ENCODE measurements around the gene SCG5. TPM values are rescaled to one million over a fixed set of nuclear protein-coding genes. Genes with fewer than 3 reads are reported as not detected.

SCG5 gene
- total and polyA plus RNA-seq, 4 donors: 2.9 to 13.4 (median 10.1) TPM

GRCh38 chr15:32692286-32692685 lies 50.8 kb downstream of the SCG5 start:
- peaks cover 2 to 17% (median 3%) of the 10 kb centered on the region in 4 donors for H3K4me1 ChIP-seq (ENCODE audit: control insufficient read depth in 4 of 4, insufficient read depth in 4 of 4, low read length in 3 of 4)
- no peak for DNase-seq (ENCODE audit: low spot score)
- H3K27ac ChIP-seq (ENCODE audit: low read depth in 1 of 2, low read length in 2 of 2): no peak overlapping the region
- H3K9ac ChIP-seq (ENCODE audit: low read depth in 1 of 2, low read length in 2 of 2): no peak overlapping the region
- H3K9me3 ChIP-seq (ENCODE audit: control insufficient read depth in 4 of 4, low read length in 3 of 4): no peaks in the 10 kb centered on the region
- no peaks in the 10 kb centered on the region for H3K27me3 ChIP-seq (ENCODE audit: control insufficient read depth in 4 of 4, insufficient read depth in 4 of 4, low read length in 3 of 4)
- H3K4me3 ChIP-seq (ENCODE audit: low read depth in 1 of 3, low read length in 3 of 3): no peak overlapping the region
- H3K36me3 ChIP-seq (ENCODE audit: control insufficient read depth in 4 of 4, insufficient read depth in 3 of 4, low read depth in 1 of 4, low read length in 3 of 4): no peaks in the 10 kb centered on the region
- whole genome bisulfite sequencing: 87% methylated on average over 2 of the region's 2 CpGs
- TF ChIP-seq TAF1 (conservative IDR thresholded peaks at IDR 0.05) (no peak), RXRA (IDR thresholded peaks at IDR 0.05) (no peak), GABPA (IDR thresholded peaks at IDR 0.05 in 1 of 2, conservative IDR thresholded peaks at IDR 0.05 in 1 of 2) (no peak), NR2F2 (IDR thresholded peaks at IDR 0.05) (no peak), ZBTB33 (IDR thresholded peaks at IDR 0.05) (no peak), HNF4A (conservative IDR thresholded peaks at IDR 0.05) (no peak), FOXA1 (IDR thresholded peaks at IDR 0.05) (no peak)

- TF ChIP-seq REST (IDR thresholded peaks at IDR 0.05) (no peak), NR2F2 (IDR thresholded peaks at IDR 0.05) (no peak), HNF4G (IDR thresholded peaks at IDR 0.05) (no peak), FOXA1 (IDR thresholded peaks at IDR 0.05) (no peak), RAD21 (IDR thresholded peaks at IDR 0.05) (no peak), GABPA (IDR thresholded peaks at IDR 0.05 in 1 of 2, conservative IDR thresholded peaks at IDR 0.05 in 1 of 2) (no peak), ATF3 (IDR thresholded peaks at IDR 0.05) (no peak), FOXA2 (IDR thresholded peaks at IDR 0.05) (no peak), YY1 (IDR thresholded peaks at IDR 0.05) (peak; percentile 17), SP1 (IDR thresholded peaks at IDR 0.05) (no peak), CTCF (IDR thresholded peaks at IDR 0.05; ENCODE audit: low read depth, low read length, missing input control) (no peak), ZBTB33 (IDR thresholded peaks at IDR 0.05) (no peak), EGR1 (IDR thresholded peaks at IDR 0.05; ENCODE audit: low read depth in 2 of 2) (no peak), HNF4A (conservative IDR thresholded peaks at IDR 0.05) (peak in 1 of 2 donors; percentile 5), JUND (IDR thresholded peaks at IDR 0.05) (no peak)
- no peak overlapping the region for H3K9ac ChIP-seq (ENCODE audit: low read depth in 1 of 2, low read length in 2 of 2)
- H3K4me3 ChIP-seq (ENCODE audit: low read depth in 1 of 3, low read length in 3 of 3): no peak overlapping the region
- DNase-seq (ENCODE audit: low spot score): no peak
- no peaks in the 10 kb centered on the region for H3K36me3 ChIP-seq (ENCODE audit: control insufficient read depth in 4 of 4, insufficient read depth in 3 of 4, low read depth in 1 of 4, low read length in 3 of 4)
- peaks cover 0 to 10% (median 0%) of the 10 kb centered on the region in 4 donors for H3K4me1 ChIP-seq (ENCODE audit: control insufficient read depth in 4 of 4, insufficient read depth in 4 of 4, low read length in 3 of 4)
- H3K9me3 ChIP-seq (ENCODE audit: control insufficient read depth in 4 of 4, low read length in 3 of 4): no peaks in the 10 kb centered on the region
- no peaks in the 10 kb centered on the region for H3K27me3 ChIP-seq (ENCODE audit: control insufficient read depth in 4 of 4, insufficient read depth in 4 of 4, low read length in 3 of 4)
- no peak overlapping the region for H3K27ac ChIP-seq (ENCODE audit: low read depth in 1 of 2, low read length in 2 of 2)
- 69% methylated on average over 3 of the region's 3 CpGs for WGBS
Measured at GRCh38 chr15:32694222-32694983, 52.9 kb downstream of the SCG5 start.

Data from liver (tissue), 9 donors.